GM21786 (cell line): ENCODE data around the gene MRPL14.
A peak's percentile ranks its signal among the peaks of the same experiment; 100 is the strongest.

ENCODE experiments used
- ATAC-seq: cut with Tn5 transposase; IDR thresholded peaks from one replicate; pipeline ENCODE4 v1.9.1; 2021; ENCODE audit not compliant: unreplicated experiment

MRPL14 gene

DNA sequence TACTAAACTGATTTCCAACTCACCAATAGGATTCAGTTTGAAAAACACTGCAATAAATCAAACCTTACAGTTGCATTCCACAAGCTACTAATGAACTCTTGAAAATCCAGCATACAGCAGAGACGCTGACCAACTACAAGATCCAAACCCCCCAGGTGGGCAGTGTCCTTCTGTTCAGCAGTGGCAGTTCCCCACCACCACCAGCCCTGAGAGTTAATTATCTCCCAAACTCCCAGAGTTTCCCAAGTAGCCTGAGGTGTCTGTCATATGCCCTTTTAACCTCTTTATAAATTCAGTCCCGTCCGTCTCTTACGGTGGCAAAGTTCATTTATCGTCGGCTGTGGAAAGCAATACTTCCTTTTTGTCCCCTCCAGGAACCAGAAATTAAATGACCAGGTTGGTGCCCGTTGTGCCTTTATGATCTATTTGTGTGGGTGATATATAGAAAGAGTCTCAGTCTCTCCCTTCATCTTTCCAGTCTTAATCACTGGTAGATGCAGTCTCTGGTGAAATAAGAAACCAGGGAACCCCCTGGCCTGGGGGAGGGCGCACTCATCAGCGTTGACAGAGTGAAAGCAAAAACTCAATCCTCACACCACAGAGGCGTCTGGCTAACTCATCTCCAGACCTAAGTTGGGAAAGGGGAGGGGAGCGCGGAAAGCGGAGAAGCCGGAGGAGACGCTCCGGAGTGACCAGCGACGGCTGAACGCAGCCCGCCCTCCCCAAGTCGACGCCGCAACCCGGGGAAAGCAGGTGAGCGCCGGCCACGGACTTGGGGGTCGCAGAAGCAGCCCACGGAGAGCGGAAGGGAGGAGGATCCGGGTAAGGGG lies 717 bp downstream of the MRPL14 start:
- ATAC-seq, result peak; percentile 56

DNA sequence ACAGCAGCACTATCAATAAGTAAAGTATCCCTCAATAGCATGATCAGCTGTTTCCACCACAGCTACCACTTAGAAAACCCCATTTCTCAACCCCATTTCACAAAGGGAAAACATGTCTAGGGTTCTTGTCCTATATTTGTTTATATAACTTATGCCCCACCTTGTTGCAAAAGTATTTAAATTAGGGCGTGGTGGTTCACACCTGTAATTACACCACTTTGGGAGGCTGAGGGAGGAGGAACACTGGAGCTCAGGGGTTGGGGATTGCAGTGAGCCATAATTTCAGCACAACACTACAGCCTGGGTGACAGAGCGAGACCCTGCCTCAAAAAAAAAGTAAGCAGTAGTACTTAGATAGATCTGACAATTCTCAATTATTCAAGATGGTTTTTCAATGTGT lies 3.7 kb downstream of the MRPL14 start:
- ATAC-seq, result no peak

DNA sequence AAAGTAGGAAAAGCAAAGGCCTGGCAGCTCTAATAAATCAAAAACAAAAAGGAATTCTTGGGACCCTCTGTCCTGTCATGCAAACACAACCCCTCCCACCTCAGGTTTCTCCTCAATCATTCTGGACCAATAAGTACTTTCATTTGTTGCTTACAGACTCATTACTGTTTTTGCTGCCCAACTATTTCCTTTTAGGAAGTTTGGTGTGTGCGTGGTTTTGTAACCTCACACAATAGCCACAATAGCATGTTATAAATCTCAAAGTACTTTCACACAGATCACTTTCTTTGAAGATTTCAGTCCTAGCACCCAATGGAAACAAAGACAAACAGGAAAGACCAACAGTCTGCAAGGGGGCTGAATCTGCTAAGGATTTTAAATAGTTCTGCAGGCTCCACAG lies 4.5 kb downstream of the MRPL14 start:
- no peak for ATAC-seq

DNA sequence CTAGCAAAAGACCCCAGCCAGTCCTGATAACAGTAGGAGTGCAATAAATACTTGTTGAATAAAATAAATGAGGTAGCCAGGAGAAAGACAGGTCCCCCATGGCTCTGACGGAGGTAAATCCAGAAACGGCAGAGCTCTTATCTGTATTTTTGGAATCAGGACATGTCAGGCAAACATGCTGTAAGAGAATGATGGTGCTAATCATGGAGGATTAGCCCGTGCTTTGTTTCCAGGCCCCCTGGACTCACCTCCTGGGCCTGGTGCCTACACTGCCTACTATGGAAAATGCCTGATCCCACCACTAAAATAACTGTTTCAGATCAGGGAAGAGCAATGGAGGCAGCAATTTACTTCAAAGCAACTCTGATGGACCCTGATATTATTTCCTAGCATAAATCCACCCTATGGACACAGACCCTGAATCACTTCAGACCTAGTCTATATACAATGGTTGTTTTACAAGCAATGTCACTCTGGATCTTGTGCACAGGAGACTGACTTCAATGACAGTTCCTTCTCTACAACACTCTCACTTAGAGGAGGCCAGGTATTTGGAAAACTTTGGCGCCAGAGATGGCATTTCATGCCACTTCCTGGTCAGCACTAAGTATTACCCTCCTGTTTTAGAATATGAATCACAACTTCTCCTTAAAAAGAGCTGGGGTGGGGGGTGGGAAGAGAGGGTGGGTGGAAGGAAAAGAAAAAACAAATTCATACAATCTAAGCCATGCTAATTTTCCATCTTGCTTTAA lies 6.4 kb downstream of the MRPL14 start:
- no peak for ATAC-seq

DNA sequence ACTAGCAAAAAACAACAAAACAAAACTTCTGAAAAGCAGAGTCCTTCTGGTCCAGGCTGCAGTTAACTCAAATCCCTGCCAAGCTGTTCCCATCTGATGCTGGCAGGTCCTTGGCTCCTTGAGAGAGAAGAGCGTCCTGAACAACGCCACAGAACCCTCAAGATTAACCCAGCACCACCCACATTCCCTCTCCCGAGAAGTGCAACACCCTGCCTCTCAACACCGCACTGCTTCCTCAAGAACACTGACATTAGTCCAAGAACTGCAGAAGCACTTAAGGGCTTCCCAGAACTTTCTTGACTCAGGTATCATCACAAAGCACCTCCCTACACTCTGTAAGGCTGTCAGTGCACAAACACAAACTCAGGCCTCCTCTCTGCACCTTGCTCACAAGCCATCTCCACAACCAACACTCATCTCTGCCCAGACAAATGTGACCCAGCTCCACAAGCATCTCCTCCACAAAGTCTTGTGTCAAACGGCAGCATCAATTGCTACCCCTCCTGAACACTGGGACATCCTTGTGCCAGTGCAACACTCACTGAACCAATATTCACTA lies 7.5 kb downstream of the MRPL14 start:
- no peak for ATAC-seq

DNA sequence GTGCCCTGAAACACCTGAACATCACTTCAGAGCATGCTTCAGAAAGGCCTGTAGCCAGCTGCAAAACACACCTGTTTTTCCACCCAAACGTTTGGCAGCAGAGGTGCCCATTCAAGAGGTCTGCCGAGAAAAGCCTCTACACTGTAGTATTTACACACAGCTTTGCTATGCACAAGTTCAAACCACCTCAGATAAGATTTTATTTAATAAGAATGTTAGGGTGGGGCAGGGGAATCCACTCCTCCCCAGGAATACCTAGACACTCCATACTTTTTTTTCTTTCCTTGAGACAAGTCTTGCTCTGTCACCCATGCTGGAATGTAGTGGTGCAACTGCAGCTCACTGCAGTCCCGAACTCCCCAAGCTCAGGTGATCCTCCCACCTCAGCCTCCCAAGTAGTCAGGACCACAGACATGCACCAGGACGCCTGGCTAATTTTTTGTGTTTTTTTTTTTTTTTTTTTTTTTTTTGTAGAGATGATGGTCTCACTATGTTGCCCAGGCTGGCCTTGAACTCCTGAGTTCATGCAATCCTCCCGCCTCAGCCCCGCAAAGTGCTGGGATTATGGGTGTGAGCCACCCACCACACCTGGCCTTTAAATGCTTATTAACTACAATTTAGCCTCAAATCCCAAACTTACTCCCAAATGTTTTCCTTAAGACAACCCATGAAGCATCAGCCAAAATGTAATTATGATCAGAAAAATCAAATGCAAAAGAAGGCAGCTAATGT lies 9.7 kb downstream of the MRPL14 start:
- no peak for ATAC-seq

DNA sequence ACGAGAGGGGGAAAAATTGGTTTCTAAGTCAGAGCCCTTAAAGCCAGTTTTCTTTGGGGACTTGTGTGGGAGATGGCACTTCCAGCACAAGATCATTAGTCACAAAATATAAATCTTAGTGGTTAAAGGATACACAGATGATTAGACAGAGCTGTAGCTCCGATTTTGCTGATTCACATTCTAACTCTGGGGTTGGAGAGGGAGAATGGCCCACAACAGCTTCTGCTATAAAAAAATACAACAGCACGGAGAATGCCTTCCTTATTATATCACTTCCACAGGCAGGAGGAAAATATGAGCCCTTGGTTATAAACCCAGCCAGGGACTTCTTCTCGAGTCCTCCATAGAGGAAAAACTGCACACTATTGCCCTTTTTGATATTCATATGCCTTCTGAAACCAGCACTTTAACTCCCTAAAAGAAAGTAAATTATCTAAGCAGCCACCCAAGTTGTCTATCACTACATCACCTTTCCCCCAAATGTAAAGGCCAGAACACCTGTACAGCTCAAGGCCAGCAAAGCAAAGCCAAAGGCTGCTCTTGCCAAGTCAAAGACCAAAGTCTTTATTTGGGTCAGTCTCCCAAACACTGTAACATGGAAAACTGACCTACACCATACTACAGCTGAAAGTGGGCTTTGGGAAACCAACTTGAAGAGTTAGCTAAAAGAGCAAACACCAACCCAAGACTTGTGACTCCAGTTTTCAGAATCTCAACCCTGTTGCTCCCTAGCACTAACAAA lies 10.4 kb downstream of the MRPL14 start:
- no peak for ATAC-seq

DNA sequence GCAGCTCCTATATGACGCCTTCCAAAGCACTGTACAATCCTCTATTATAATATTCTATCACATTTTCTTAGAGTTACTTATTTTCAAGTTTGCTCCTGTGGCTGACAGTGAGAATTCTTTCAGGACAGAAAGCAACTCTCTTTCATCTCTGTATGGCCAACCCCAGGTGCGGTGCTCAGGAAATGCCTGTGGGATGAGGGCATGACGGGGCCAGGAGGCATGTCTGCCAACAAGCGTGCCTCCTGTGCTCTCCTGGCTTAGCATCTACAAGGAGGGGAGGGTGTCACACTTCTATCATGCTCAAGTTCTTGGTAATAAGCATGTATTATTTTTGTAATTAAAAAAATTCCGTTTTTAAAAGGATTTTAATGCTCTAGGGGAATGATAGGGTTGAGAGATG lies 11.4 kb downstream of the MRPL14 start:
- no peak for ATAC-seq

DNA sequence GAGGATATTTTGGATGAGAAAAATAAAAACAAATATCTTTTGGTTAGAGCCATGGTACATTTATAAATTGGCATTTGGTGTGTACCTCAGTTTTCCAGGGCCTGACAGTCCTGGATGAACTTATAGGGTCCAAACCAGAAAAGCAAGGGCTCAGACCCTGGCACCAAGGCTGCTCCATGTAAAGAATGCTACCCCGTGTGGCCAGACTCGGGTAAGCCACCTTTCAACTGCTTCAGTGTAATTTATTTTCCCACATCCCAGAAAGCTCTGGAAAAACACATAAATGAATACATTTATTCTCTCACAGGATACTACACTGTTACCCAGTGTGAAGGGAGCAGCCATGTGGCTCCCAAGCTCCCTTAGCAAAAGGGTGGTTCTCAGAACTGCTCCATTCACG lies 13.8 kb downstream of the MRPL14 start:
- no peak for ATAC-seq

DNA sequence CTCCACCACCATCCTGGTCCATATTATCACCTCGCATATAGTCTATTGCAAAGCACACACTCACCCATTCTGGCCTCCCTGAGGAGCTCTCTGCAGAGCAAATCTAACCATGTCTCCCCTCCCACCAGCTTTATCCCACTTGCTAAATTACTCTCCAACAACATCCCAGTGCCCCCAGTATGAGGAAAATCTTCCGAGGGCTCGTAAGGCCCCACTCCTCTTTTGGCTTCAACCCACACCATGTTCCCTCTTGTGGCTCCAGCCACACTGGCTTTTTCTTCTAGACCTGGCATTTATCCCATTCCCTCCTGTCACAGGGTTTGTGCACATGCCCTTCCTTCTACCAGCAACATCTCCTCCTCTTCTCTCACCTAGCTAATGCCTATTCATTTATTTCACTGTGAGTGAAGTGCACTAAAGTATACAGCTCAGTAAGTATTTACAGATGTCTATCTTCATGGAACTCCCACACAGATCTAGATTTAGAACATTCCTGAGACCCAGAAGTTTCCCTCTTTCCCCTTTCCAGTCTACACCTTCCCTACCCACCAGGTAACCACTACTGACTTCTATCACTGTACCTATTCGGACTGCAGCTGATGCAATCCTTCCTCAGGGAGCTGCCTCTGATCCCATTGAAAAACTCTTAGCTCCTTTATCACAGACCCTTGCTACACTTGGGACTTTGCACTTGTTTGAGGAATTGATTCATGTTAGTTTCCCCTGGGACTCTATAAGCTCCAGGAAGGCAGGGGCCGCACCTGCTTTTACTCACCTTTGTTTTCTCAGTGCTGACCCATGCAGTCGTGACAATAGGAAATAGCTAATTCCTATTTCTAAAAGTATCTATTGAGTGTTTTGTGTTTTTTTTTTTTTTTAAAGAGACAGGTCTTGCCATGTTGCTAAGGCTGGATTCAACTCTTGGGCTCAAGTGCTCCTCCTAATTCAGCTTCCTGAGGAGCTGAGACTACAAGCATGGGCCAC lies 15.5 kb downstream of the MRPL14 start:
- ATAC-seq, result no peak

DNA sequence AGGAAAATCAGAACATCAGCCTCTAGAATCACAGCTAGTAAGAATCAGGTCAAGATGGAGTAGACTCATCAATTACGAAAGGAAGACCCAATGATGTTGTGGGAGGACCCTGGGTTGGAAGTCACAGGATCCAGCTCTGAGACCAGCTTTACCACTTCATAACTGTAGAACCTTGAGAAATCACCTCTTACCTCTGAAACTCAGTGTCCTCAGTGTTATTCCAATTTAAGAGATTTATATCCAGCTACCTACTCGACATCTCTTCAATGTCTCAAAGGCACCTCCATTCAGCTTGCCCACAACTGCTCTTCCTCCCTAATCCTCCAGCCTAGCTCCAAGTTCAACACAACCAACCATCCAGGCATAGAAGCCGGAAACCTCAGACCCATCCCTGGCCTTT lies 16.3 kb downstream of the MRPL14 start:
- ATAC-seq, result no peak

DNA sequence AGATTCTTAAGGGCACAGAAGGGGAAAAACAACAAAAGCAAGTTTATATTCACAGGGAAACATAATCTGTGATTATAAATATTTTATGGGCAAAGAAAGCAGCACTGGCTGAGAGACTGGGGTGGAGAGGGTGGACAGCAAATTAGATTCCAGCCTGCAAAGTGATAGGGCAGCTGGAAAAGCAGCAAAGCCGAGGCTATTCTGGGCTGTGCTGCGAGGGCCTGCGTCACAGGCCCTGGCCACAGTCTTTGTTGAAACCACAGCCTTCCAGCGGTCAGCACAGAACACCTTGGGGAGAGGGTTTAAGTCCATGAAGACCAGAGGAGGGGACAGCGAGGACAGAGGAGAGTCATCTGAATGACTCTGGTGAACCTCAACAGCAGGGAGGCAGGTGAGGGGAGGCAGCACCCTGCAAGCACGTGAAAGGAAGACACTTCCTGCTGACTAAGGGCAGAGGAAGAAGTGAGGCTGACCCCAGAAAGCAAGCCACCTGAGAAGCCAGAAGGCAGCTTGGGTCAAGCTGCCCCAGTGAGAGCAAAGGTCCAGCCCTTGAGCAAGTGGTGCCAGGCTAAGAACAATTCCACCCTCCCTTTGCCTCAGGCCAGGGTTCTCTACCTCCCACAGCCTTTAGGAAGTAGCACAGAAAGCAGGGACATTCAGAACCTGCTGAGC lies 17.1 kb downstream of the MRPL14 start:
- ATAC-seq, result no peak

DNA sequence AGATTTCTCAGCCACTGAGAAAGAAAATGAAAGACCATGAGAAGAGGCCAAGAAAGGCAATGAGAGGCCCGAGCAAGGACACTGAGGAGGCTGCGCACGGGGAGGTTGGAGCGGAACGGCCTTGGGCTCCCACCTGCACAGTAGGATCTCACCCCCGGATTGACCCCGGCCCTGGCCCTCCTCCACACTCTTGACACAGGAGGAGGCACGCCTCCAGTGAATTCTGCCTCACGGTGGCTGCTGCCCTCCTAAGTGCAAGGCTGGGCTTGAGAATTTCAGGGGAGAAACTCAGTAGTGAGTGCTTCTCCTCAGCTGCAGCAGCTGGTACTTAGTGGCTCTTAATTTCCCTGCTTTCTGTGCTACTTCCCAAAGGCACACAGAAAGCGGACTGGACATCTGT lies 18.0 kb downstream of the MRPL14 start:
- no peak for ATAC-seq

DNA sequence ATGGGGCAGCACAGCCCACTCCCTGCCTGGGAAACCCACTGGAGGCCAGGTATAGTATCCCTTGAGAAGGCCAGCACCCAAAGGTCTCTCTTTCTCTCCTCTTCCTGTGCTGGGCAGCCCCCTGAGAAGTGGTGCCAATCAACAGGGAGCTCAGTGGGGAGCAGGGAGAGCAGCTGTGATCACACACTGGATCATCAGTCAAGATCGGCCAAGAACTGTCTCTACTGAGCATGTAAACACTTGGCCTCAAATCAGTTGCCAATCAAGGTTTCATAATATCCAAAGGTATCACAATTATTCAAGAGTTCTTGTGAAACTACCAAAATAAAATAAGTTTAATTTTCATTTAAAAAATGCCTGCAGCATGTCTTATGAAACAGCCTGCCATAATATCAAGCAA lies 18.8 kb downstream of the MRPL14 start:
- no peak for ATAC-seq

DNA sequence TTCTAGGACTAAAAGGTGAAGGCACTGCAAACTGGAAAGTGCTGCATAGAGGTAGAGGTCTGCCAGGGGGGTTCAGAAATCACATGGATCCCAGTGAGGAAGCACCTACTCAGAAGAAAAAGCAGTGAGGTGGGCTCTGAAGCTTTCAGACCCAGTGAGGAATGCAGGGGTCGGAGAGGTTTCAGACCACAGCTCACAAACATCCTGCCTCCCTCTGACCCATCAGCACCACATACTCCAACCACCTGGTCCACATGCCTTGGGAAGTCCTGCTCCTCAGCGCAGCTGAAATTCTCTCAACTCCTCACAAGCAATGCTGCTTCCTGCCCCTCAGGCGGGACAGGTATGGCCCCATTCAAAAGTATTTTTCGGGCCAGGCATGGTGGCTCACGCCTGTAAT lies 20.2 kb downstream of the MRPL14 start:
- no peak for ATAC-seq

DNA sequence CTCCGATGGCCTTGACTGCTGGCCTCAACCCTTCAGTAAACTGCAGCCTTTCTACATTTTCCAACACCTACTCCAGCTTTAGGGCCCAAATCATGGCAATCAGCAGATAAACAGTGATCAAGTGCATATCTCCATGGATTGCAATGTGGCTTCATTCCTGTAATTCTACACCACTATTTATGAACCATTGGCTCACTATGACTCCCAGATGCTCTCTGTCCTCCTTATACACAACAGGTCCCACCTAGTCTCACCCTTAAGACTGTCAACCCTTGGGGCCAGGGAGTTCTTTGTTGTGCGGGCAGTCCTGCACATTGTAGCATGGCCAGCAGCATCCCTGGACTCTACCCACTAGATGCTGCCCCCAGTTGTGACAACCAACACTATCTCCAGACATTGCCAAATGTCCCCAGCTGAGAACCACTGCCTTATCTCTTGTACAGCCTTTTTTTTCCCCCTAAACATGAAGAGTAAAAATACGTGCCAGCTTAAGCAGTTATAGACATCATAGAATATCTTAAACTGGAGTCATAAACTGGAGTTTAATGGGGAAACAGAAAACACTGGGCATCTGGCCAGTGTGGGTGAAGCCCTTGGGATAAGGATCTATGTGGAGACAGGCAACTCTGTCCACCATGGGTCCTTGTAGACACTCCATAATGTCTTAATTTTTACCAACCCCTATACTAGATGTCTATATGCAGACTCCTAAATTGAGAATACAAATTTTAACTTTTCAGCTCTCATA lies 21.1 kb downstream of the MRPL14 start:
- ATAC-seq, result no peak

DNA sequence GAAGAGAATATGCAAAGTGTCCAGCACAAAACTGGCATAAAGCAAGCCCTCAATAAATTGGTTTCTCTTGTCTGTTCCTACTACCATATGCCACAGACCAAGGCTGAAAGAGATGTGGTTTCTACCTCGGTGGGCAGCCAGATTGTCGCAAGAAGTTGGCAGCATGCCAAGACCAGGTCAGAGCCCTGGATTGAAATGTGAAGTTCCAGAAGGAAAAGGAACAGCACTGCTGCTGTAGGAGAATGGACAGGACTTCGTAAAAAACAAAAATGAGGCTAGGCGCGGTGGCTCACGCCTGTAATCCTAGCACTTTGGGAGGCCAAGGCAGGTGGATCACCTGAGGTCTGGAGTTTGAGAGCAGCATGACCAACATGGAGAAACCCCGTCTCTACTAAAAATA lies 22.1 kb downstream of the MRPL14 start:
- ATAC-seq, result no peak

DNA sequence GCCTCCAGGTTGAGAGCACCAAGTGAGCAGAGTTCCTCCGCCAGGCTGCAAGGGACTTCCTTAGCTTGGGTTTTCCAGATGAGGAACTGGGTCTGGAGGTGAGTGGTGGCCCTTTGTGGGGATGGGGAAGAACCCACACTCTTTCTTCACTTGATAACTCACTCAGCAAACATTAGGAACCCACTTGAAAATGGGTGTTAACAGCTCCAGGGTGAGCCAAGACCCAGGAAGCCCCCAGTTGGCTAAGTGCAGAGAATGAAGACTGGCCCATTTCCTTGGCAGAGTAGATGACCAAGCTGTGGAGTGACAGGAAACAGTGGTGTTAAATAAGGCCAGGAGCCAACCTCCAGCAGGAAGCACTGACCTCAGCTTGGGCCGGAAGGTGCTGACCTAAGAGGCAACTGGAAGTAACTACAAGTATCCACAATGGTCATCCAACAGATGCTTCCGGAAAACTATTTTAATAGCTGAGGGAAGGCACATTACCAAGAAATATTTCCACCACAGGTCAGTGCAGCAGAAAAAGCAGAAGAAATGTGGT lies 22.7 kb downstream of the MRPL14 start:
- ATAC-seq, result no peak
